Stimulated activated CD8-positive, alpha-beta memory T cell treated with anti-CD3 and anti-CD28 coated beads, Interleukin-7, amount 100 ng/mL, for 1 hour (primary cell): ENCODE results near the gene HUWE1.

ENCODE experiments used
- DNase-seq, 2 donors: peaks; one replicate each; pipeline ENCODE4 v3.0.0-alpha.2; 2020; ENCODE audit warnings: low read depth in 2 of 2

HUWE1 gene

DNA sequence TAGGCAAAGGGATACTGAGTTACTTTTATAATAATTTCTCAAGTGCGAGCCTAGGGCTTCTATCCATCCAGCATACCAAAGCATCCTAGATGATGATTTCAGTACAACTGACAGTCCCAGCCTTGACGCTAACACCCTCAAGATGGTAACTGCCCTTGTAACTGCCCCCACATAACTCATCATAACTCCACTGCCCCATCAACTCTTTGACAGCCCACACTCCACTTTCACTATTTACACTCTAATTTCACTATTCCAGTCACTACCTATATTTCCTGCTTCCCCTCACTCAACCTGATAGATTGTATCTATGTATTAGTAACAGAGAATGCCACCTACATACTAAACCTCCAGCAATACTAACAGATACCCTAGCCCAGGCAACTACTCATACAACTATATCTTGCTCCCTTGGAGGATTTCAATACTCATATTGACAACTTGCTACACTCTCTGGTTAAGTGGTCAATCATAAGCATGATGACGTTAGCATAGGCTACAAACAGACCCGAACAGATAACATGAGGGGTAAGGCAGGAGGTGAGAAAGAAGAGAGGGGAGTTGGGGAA lies 65.0 kb downstream of the HUWE1 start:
- no peak for DNase-seq

DNA sequence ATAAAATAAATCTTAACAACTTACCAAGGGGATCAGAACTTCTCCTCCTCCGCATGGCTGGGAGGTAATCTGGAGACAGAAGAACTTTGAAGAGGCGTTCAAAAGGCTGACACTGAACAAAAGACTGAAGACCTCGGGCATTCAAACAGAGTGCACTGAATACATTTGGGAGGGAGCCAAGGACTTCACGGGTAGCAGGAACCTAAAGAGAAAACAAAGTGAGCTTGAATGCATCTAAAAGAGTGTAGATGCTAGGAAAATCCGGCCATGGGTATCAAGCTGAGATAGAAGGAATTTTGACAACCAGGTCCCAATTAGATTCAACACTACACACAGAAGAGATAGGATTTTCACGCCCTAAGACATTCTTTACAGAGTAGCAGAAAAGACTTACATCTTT lies 69.6 kb downstream of the HUWE1 start:
- no peak for DNase-seq

DNA sequence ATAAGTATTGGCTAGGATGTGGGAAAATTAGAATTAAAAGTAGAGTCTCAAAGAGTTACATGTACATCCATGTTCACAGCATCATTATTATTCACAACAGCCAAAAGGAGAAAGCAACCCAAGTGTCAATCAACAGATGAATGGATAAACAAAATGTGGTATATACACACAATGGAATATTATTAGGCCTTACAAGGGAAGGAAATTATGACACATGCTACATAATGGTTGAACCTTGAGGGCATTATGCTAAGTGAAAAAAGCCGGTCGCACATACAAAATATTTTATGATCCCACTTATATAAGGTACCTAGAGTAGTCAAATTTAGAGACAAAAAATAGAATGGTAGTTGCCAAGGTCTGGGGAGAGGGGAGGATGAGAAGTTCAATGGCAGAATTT lies 80.1 kb downstream of the HUWE1 start:
- DNase-seq = no peak

DNA sequence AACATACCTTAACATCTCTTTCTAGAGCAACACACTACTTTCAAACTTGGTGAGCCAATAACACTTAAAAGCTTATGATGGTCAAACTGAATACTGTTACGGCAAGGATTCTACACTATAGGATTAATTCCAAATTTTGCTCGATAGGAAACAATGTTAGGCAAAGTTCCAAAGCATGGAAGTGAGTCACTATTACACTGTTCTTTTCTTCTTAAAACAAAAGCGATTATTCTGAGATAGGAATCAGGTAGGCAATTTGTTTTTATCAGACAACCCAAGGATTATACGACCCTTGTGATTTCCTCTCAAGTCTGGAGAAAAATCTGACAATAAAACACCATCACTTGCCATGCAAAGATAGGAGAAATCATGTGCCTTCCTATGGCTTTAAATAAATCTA lies 81.5 kb downstream of the HUWE1 start:
- DNase-seq = no peak

DNA sequence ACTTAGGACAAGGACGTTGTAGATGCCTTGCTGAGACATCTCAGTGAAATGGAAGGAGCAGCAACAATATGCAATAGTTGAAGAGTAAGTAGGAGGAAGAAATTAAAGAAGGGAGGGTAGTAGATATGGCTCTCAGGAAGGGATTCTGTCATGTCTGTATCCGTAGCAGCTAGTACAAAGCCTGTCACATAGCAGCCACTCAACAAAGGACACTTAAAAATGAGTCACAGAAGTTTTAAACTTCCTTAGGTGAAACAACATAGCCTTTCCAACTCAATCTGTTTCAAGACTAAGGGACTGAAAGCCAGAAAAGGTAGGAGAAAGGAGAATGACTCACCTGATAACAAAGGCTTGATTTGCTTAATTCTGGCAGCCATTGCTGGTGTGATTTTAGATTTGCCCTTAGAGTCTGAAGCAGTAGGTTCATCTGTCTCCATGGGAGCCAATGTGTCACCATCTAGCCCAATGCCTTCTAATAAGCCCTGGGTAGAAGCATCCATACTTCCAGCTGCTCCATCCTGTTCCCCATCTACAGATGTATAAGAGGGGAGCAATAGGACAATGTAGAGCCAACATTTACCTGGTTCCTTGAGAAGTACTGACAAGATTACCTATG lies 86.6 kb downstream of the HUWE1 start:
- DNase-seq = no peak

DNA sequence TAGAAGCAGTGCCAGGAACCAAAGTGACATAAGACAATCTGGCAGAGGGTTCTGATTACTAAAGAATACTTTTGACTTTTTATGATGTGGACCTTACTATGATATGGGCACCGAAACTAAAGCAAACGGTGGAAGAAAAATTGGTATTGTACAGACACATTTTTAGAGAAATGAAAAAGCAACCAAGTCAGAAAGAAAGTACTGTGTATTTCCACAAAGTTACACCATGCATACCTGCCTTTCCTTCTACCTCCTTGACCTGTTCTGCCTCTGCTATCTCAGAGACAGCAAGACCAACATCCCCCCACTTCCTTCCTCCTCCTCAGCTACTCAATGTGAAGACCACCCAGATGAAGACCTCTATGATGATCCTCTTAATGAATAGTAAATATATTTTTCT lies 88.3 kb downstream of the HUWE1 start:
- no peak for DNase-seq

DNA sequence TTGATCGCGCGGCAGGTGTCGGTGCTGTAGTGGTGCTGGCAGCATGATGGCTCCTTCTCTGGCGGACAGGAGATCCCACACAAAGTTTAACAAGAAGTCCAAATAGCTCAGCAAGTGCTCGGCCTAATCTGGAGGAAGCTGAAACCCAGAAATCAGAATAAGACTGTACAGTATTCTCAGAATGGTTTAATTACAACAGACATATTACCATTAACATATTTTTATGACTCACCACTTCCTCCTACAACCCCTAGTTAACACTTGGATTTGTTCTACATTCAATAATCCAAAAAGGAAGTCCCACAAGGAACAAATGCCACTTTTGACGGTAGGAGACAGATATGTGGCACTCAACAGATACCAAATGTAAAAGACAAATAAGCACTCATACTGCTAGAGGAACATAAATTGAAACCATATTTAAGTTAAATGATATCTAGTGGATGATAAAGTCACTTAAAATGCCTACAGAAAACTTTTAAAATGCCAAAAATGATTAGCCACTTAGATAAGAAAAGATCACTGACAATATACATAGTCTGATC lies 91.2 kb downstream of the HUWE1 start:
- no peak for DNase-seq

DNA sequence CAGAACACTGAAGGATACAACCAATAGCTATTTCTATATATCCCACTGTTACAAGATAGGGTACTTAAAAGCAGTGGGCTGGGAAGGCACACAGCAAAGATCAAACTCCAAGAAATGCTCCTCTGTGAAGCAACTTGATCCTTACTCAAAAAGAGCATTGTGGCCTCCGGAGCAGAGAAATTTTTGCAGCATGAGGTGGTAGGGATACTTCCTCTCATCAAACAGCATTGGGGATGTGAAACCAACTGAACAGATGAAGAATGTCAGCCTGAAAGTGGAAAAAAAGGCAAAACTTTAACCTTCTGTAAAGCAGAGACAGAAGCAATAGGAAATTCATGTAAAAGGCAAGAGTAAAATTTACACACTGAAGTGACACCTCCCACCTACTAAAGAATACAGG lies 92.2 kb downstream of the HUWE1 start:
- DNase-seq = no peak

DNA sequence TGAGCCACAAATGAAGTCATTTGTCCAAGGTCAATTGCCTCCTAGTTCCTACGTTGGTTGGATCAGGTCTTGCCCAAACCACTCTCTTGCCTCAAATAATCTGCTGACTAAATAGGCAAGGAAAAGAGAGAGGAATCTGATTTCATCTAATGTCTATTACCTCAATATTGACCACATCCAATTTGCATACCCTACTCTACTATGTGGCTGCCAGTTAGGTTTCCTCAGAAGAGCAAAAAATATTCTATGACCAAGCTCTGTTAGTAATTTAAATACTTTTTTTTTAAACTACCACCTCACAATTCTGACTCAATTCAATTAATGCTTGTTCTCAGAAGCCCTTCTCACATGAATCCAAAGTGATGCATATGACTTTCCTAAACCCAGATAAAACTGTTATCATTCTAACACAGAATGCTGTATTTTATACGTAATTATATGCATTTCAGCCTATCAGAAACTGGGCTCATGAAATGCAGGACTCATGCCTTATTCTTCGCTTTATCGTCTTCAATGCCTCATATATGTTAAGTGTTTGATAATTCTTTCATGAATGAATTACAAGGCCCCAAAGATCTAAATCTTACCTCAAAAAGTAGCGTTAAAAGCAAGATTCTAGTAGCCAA lies 98.6 kb downstream of the HUWE1 start:
- no peak for DNase-seq

DNA sequence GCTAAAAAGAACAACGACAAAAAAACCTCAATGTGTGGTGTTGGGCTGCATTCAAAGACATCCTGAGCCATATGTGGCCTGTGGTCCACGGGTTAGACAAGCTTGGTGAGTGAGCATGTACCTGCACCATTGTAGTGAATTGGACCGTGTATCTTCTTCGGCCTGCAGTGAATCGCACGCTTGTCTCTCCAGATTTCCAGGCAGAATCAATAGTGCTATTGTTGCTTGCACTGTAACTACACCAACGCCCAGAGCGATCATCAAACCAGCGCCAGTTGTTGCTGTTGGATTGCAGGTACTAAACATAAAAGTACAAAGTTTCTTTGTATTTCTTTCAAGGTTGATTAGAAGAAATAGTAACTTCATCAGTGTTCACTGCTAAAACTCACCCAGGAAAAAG lies 101.6 kb downstream of the HUWE1 start:
- DNase-seq = no peak

DNA sequence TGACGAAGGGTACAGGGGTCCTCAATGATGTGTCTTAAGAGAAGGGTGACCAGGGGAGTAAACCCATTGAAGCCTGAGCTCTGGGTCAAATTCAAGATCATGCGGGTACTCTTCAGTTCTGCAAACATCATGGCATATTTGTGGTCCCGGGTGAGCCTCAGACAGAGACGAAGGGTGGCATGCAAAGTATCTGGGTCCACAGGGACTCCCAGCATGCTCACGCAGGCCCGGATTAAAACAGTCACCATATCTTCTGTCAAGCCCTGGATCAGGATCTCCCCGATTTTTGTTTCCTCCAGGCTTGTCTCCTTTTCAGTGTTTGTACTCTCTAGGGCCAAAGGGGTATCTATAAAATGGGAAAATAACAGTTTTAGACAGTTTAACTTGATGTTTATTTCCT lies 102.9 kb downstream of the HUWE1 start:
- DNase-seq = no peak

DNA sequence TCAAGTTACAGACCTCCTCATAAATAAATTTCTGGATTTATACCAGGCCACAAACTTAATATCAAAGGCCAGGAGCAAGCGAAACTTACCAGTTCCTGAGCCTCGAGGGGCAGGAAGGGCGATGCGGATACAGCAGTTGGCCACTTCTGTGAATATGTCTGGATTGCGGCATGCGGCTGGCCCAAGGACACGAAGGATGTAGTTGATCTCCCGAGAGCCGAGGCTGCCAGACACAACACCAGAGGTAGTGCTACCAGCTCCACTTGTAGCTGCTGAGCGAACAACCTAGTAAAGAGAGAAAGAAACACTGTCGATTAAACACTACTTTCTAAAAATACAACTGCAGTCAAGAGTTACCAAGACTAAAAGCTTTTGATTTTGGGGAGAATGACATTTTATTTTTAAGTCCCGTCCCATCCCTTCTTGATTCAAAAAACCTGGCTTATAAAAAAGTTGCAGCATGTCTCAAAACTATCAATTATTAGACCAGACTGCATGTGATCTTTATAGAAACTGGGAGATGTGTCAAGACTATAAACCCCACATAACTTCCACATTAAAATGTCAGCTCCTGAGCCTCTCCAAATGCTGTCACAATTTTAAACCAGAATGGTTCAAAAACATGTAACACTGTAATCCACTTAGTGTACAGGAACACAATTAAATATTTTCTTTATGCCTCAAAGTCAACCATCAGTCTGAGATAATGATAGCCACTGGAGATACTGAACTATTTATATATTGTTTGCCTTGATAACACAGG lies 105.6 kb downstream of the HUWE1 start:
- no peak for DNase-seq

DNA sequence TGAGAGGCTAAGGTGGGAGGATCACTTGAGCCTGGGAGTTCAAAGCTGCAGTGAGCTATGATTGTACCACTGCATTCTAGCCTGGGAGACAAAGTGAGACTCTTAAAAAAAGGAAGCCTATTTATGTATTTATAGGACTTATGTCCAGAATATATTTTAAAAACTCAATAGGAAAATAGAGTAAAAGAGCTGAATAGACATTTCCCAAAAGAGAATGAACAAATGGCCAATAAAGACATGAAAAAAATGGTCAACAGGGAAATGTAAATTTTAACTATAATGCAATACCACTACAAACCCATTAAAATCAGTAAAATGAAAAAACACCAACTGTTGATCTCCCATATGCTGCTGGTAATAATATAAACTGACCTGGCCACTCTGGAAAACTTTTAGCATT lies 115.0 kb downstream of the HUWE1 start:
- DNase-seq = no peak

DNA sequence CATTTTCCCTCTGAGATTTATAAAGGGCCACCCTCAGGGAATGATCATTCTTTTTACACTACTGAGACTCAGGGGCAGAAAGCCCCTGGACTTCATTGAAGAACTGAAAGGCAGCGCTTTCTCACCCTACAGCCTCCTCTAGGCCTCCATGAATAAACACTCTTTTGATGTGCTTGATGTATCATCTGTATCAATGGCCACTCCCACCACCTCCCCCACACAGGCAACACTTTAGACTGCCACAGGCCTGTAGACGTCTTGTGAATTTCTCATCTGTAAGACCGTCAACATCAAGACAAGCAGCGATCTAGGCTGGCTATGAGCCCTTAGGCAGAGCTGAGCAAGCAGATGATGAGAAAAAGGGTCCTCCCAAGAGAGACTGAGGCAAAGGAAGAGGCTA lies 123.2 kb downstream of the HUWE1 start:
- no peak for DNase-seq

DNA sequence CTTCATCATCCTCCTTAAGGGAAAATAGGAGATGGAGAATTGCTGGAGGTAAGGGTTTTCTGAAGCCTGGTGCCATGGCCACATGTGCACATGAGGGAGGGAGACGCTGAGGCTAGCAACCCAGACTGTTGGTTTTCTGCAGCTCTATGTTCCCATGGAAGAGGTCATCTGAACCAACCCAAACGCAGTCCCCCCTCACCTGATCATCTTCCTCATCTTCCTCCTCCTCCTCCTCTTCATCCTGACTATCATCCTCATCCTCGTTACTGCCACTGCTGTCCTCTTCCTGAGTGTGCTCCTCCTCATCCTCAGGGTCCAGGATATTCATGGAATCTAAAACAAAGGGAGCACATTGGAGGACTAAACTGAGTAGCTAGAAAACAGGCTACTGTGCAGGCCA lies 124.6 kb downstream of the HUWE1 start:
- no peak for DNase-seq

DNA sequence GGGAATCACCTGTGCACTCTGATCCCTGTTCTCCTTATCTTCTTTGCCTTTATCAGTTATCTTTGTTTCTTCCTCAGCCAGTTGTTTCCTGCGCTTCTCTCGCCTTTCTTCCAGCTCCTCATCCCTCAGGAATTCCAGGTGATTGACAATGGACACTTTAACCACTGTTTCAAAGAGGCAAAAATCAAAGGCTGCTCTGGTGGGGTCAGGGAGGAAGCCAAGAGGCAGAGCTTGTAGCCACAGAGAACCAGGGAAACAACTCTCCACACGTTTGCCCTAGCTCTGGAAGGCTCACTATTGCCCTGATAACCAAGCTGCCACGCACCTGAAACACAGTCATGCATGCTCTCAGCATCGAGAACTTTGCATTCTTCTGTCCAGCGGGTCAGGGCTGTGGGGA lies 127.9 kb downstream of the HUWE1 start:
- DNase-seq = no peak

DNA sequence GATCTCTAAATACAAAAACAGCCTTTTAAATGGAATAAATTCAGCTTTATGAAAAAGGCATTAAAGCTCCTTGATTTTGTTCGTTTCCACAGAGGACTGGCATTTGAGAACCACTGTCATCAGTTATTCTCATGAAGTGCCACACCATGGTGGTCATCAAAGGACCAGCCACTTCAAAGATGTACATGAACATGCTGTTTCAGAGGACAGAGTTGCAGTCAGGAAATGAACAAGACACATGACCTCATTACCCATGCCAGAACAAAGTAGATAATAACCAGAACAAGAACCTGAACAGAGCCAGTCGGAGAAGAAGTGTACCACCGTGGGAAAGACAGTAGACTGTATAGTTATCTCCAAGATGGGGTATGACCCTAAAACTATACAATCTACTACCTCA lies 129.7 kb downstream of the HUWE1 start:
- no peak for DNase-seq

DNA sequence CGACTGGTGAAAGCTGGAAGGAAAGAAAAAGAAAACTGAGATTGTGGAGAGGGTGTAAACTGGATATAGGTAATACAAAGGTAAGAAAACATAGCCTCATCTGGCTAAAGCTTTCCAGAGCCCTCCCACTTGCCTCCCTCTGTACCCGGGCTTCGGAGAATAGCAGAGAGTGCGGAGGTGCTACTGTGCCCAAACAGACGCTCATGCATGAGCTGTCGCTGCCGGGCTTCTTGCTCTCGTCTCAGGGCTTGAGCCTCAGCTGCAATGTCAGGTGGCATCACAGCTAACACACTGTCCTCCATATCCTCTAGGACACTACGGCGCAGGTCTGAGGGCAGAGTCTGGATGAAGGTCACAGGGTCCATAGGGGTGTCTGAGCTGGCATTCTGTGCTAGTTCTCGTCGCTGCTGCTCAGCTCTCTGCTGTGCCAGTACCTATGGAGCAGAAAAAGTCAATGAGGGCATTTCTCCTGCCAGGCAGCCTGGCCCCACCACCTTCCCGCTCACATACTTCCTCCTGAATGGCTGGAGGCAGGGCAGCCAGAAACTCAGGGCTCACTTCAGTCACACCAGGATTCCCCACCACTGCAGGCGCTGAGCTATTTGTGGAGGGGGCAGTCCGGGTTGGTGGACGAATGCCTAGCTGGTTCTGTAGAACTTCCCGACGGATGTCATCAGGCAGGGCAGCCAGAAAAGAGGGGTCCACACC lies 135.6 kb downstream of the HUWE1 start:
- no peak for DNase-seq

DNA sequence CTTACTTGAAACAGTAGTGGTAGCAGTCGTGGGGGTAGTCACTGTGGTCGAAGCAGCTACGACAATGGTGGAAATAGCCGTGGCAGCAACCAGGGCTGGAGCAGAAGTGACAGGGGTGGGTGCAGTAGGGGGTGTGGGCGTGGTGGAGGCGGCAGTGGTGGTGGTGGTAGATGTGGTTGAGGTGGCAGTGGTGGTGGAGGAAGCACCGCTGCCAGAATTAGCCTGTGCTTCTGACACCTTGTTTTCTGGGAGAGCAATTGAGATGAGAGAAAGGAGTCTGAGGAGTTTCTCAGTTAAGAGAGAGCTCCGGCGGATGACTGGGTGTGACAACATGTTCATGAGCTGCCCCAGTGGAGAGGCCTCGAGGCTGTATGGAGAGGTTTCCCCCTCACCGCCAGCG lies 138.9 kb downstream of the HUWE1 start:
- no peak for DNase-seq

DNA sequence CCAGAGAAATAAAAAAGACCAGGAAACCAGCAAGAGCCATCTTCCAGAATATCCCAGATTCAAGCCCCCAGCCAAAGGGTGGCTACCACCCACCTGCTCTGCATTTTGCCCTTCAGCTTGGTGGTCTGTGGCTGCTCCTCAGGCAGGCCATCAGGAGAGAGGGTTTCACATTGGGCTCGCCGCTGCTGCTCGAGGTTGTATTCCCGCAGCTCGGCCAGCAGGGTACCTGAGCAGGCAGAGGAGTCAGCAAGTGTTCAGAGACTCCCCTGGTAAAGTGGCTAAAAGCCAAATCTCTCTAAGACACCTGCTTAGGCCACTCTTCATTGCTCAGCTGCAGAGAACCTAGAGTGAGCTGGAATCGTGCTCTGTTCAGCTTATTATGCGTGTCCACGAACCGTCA lies 141.6 kb downstream of the HUWE1 start:
- no peak for DNase-seq

DNA sequence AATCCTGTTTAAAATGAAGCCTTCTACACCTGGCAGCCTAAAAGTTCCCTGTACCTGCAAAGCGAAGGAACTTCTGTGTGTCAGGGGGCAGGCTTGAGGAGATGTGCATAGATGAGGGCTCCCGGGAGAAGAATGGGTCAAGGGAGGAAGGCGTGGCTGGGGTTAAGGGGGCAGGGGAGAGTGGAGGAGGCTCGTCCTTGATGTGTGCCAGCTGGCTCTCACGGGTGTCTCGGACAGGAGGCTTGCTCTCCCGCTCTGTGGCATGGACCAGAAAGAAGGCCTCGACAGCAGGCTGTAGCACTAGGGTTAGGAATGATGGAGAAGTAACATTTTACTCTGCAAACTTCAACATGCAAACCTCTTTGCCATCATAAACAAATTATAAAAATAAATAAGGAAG lies 147.7 kb downstream of the HUWE1 start:
- DNase-seq = no peak
